Esophagus muscularis mucosa (tissue), 4 donors: ENCODE results near the gene ITPR2. TPM values are rescaled to one million over a fixed set of nuclear protein-coding genes. Genes with fewer than 3 reads are reported as not detected.

Experiments used
- DNase-seq: peaks from one replicate; pipeline ENCODE4 v3.0.0-alpha.2; 2017; ENCODE audit errors: extremely low spot score
- H3K27ac ChIP-seq, 4 donors: fragments of 200-600 bp; sonication (generic); replicated peaks in 1 of 4; 1 replicate in 3 of 4; 2 replicates in 1 of 4; pipeline ENCODE4 v1.5.1; 2016 to 2019; ENCODE audit warnings: mild to moderate bottlenecking in 1 of 4
- H3K27me3 ChIP-seq, 4 donors: fragments of 200-600 bp; sonication (generic); one replicate each; pipeline versions ENCODE4 v1.5.1 to v1.6.0; 2016 to 2019
- H3K36me3 ChIP-seq, 4 donors: fragments of 200-600 bp; sonication (generic); one replicate each; pipeline ENCODE4 v1.5.1; 2016 to 2019
- H3K4me1 ChIP-seq, 4 donors: fragments of 200-600 bp; sonication (generic); one replicate each; pipeline ENCODE4 v1.5.1; 2016 to 2019
- H3K4me3 ChIP-seq, 4 donors: fragments of 200-600 bp; sonication (generic); 1 replicate in 2 of 4; 2 replicates in 2 of 4; pipeline ENCODE4 v1.5.1; 2016 to 2019; ENCODE audit warnings: mild to moderate bottlenecking in 4 of 4, moderate library complexity in 1 of 4
- H3K9me3 ChIP-seq, 4 donors: fragments of 200-600 bp; sonication (generic); 1 replicate in 3 of 4; 2 replicates in 1 of 4; pipeline ENCODE4 v1.5.1; 2016 to 2019
- CTCF ChIP-seq, 3 experiments: fragments of 200-600 bp in 2 of 3; fragments of 450-650 bp in 1 of 3; sonication (generic) in 2 of 3; IDR thresholded peaks; one replicate each; pipeline ENCODE4 v1.5.1; 2017 to 2019; ENCODE audit warnings: antibody characterized with exemption in 3 of 3, mild to moderate bottlenecking in 2 of 3, moderate library complexity in 1 of 3
- EP300 ChIP-seq: sonication (generic); formaldehyde crosslinking; IDR thresholded peaks from one replicate; pipeline ENCODE4 v1.6.1; 2017; ENCODE audit warnings: antibody characterized with exemption
- POLR2A ChIP-seq: fragments of 450-650 bp; IDR thresholded peaks from one replicate; pipeline ENCODE4 v1.6.1; 2017; ENCODE audit warnings: antibody characterized with exemption, moderate library complexity, mild to moderate bottlenecking, low read depth
- POLR2AphosphoS5 ChIP-seq, 2 donors: sonication (generic); formaldehyde crosslinking; IDR thresholded peaks; one replicate each; pipeline ENCODE4 v1.6.1; 2017; ENCODE audit warnings: antibody characterized with exemption in 2 of 2
- WGBS: methylation state at CpG from one replicate; pipeline ENCODE4 v1.1.5; 2018; 5-methylcytosine and 5-hydroxymethylcytosine counted together
- intact Hi-C: fragments of 100-400 bp; cut with DNase I; formaldehyde crosslinking; loops from one replicate; pipeline ENCODE4 v1.15.1; 2023
- total RNA-seq, 4 donors: library from RNA; depleted of rRNA; stranded (reverse); fragments of >200 nt; gene quantifications; one replicate each; pipeline versions ENCODE4 v1.1.0 to v1.2.1, GENCODE V29; 2016

Gene ITPR2
- total RNA-seq, 4 donors from 2014 or later = 23.7 to 26.6 (median 25.4) TPM

- no peaks in the 10 kb centered on the region for H3K36me3 ChIP-seq
- TF ChIP-seq POLR2AphosphoS5 (IDR thresholded peaks at IDR 0.05) (no peak), CTCF (IDR thresholded peaks at IDR 0.05) (no peak), POLR2A (no peak), EP300 (no peak)
- H3K9me3 ChIP-seq = no peaks in the 10 kb centered on the region
- H3K27me3 ChIP-seq = no peaks in the 10 kb centered on the region
- peaks cover 10 to 20% (median 16%) of the 10 kb centered on the region in 4 donors for H3K4me1 ChIP-seq
- no peak overlapping the region for H3K27ac ChIP-seq
- DNase-seq = no peak
- WGBS = 97% methylated on average over 3 of the region's 3 CpGs
- intact Hi-C loops = no loop called here
- H3K4me3 ChIP-seq = no peak overlapping the region
Measured at GRCh38 chr12:26302776-26303175, 530.2 kb downstream of the ITPR2 start.

GRCh38 chr12:26299751-26300150, 533.2 kb downstream of the ITPR2 start:
- no peaks in the 10 kb centered on the region for H3K36me3 ChIP-seq
- H3K9me3 ChIP-seq = no peaks in the 10 kb centered on the region
- TF ChIP-seq CTCF (IDR thresholded peaks at IDR 0.05) = no peak
- no peak for TF ChIP-seq POLR2A
- no peak for TF ChIP-seq EP300
- TF ChIP-seq POLR2AphosphoS5 (IDR thresholded peaks at IDR 0.05) = no peak
- intact Hi-C loops = no loop called here
- no peak for DNase-seq
- no peak overlapping the region for H3K4me3 ChIP-seq
- H3K27me3 ChIP-seq = no peaks in the 10 kb centered on the region
- WGBS = 92% methylated on average over 1 of the region's 1 CpG
- H3K27ac ChIP-seq = peak overlapping the region; percentile 69 to 74 (median 72)
- peaks cover 10 to 20% (median 16%) of the 10 kb centered on the region in 4 donors for H3K4me1 ChIP-seq

- H3K9me3 ChIP-seq = no peaks in the 10 kb centered on the region
- H3K4me3 ChIP-seq = peak overlapping the region; percentile 23 to 49 (median 33)
- intact Hi-C loops = no loop called here
- TF ChIP-seq CTCF (IDR thresholded peaks at IDR 0.05) (peak in 1 of 3 experiments; percentile 48), POLR2A (no peak), EP300 (no peak), POLR2AphosphoS5 (IDR thresholded peaks at IDR 0.05) (peak; percentile 38 to 41)
- DNase-seq = no peak
- peaks cover 10 to 20% (median 16%) of the 10 kb centered on the region in 4 donors for H3K4me1 ChIP-seq
- no peaks in the 10 kb centered on the region for H3K36me3 ChIP-seq
- WGBS = 25% methylated on average over 6 of the region's 6 CpGs
- no peaks in the 10 kb centered on the region for H3K27me3 ChIP-seq
- peak overlapping the region; percentile 69 to 74 (median 72) for H3K27ac ChIP-seq
Measured at GRCh38 chr12:26298785-26299621, 534.0 kb downstream of the ITPR2 start.

- no peak overlapping the region for H3K27ac ChIP-seq
- H3K36me3 ChIP-seq = no peaks in the 10 kb centered on the region
- TF ChIP-seq CTCF (IDR thresholded peaks at IDR 0.05) (no peak), POLR2AphosphoS5 (IDR thresholded peaks at IDR 0.05) (no peak), EP300 (no peak), POLR2A (no peak)
- H3K27me3 ChIP-seq = no peaks in the 10 kb centered on the region
- intact Hi-C loops = no loop called here
- no peaks in the 10 kb centered on the region for H3K9me3 ChIP-seq
- H3K4me1 ChIP-seq = peaks cover 10 to 20% (median 16%) of the 10 kb centered on the region in 4 donors
- WGBS = 74% methylated on average over 8 of the region's 8 CpGs
- no peak overlapping the region for H3K4me3 ChIP-seq
- DNase-seq = no peak
Measured at GRCh38 chr12:26297396-26298070, 535.5 kb downstream of the ITPR2 start.
